Limb (tissue), 2 donors: ENCODE results near the gene SCUBE1.

Experiments
- DNase-seq, 2 donors: peaks; one replicate each; pipeline ENCODE4 v3.0.0-alpha.2; 2016; ENCODE audit errors: extremely low spot score in 2 of 2

SCUBE1 gene

GRCh38 chr22:43239193-43239780 is 103.9 kb downstream of the SCUBE1 start:
- DNase-seq: no peak

GRCh38 chr22:43238526-43239006 is 104.6 kb downstream of the SCUBE1 start:
- DNase-seq: no peak

GRCh38 chr22:43237280-43237679 is 105.9 kb downstream of the SCUBE1 start:
- no peak for DNase-seq

- no peak for DNase-seq
Observed at GRCh38 chr22:43236411-43237166, 106.6 kb downstream of the SCUBE1 start.

GRCh38 chr22:43235445-43236409 is 107.4 kb downstream of the SCUBE1 start:
- no peak for DNase-seq

- DNase-seq: peak in 1 of 2 donors; percentile 60
Observed at GRCh38 chr22:43234264-43234988, 108.7 kb downstream of the SCUBE1 start.

- DNase-seq: no peak
Observed at GRCh38 chr22:43233529-43233928, 109.6 kb downstream of the SCUBE1 start.

GRCh38 chr22:43232445-43232844 is 110.7 kb downstream of the SCUBE1 start:
- DNase-seq: no peak

GRCh38 chr22:43231724-43232034 is 111.5 kb downstream of the SCUBE1 start:
- DNase-seq: no peak

- DNase-seq: peak; percentile 32 to 82
Observed at GRCh38 chr22:43230971-43231723, 112.0 kb downstream of the SCUBE1 start.

- no peak for DNase-seq
Observed at GRCh38 chr22:43230571-43230970, 112.6 kb downstream of the SCUBE1 start.

GRCh38 chr22:43228863-43229262 is 114.3 kb downstream of the SCUBE1 start:
- DNase-seq: no peak

GRCh38 chr22:43228330-43228729 is 114.8 kb downstream of the SCUBE1 start:
- DNase-seq: no peak

GRCh38 chr22:43227239-43227630 is 115.9 kb downstream of the SCUBE1 start:
- no peak for DNase-seq

GRCh38 chr22:43226377-43227238 is 116.6 kb downstream of the SCUBE1 start:
- peak; percentile 54 to 64 for DNase-seq

GRCh38 chr22:43225609-43226008 is 117.6 kb downstream of the SCUBE1 start:
- no peak for DNase-seq

GRCh38 chr22:43222987-43223386 is 120.2 kb downstream of the SCUBE1 start:
- DNase-seq: no peak

GRCh38 chr22:43222262-43222661 is 120.9 kb downstream of the SCUBE1 start:
- DNase-seq: no peak

GRCh38 chr22:43220625-43221380 is 122.4 kb downstream of the SCUBE1 start:
- DNase-seq: no peak
